ENCODE measurements around the gene STYXL2.

Gene STYXL2

GRCh38 chr1:167105271-167106118, 11.6 kb downstream of the STYXL2 start:
- Mint-ChIP-seq H3K36me3 (ENCODE audit: low read depth) (peaks cover 5% of the 10 kb centered on the region), H3K4me1 (peaks cover 50% of the 10 kb centered on the region), H3K4me3 (peak overlapping the region; percentile 59), H3K27me3 (ENCODE audit: low read depth, poor library complexity) (no peaks in the 10 kb centered on the region), H3K9me3 (peaks cover 13% of the 10 kb centered on the region), H3K27ac (peak overlapping the region; percentile 43)
- no peak for TF ChIP-seq CTCF (IDR thresholded peaks at IDR 0.05)
- no peak for DNase-seq

- Mint-ChIP-seq H3K9me3 (peaks cover 19% of the 10 kb centered on the region), H3K27me3 (ENCODE audit: low read depth, poor library complexity) (no peaks in the 10 kb centered on the region), H3K27ac (no peak overlapping the region), H3K4me3 (no peak overlapping the region), H3K36me3 (ENCODE audit: low read depth) (peaks cover 10% of the 10 kb centered on the region), H3K4me1 (peaks cover 50% of the 10 kb centered on the region)
- DNase-seq = no peak
- TF ChIP-seq CTCF (IDR thresholded peaks at IDR 0.05) = no peak
These were observed 12.2 kb downstream of the STYXL2 start for GRCh38 chr1:167106119-167106461.

- Mint-ChIP-seq H3K36me3 (ENCODE audit: low read depth) (peaks cover 11% of the 10 kb centered on the region), H3K27ac (no peak overlapping the region), H3K4me3 (no peak overlapping the region), H3K27me3 (ENCODE audit: low read depth, poor library complexity) (no peaks in the 10 kb centered on the region), H3K4me1 (peaks cover 49% of the 10 kb centered on the region), H3K9me3 (peaks cover 27% of the 10 kb centered on the region)
- no peak for TF ChIP-seq CTCF (IDR thresholded peaks at IDR 0.05)
- DNase-seq = no peak
These were observed 13.6 kb downstream of the STYXL2 start for GRCh38 chr1:167107456-167107855.

- DNase-seq = no peak
These were observed 15.2 kb downstream of the STYXL2 start for GRCh38 chr1:167109125-167109524.

GRCh38 chr1:167110586-167110985, 16.7 kb downstream of the STYXL2 start:
- H3K36me3 Mint-ChIP-seq (ENCODE audit: low read depth) = peaks cover 11% of the 10 kb centered on the region
- peaks cover 24% of the 10 kb centered on the region for H3K4me1 Mint-ChIP-seq
- no peak for DNase-seq
- peaks cover 27% of the 10 kb centered on the region for H3K9me3 Mint-ChIP-seq
- H3K27me3 Mint-ChIP-seq (ENCODE audit: low read depth, poor library complexity) = no peaks in the 10 kb centered on the region
- H3K4me3 Mint-ChIP-seq = no peak overlapping the region
- no peak overlapping the region for H3K27ac Mint-ChIP-seq
- TF ChIP-seq CTCF (IDR thresholded peaks at IDR 0.05) = no peak

More at GRCh38 chr1:167109125-167109524, 15.2 kb downstream of the STYXL2 start:
- no peak for TF ChIP-seq CTCF (IDR thresholded peaks at IDR 0.05)
- no peak overlapping the region for H3K27ac Mint-ChIP-seq
- peaks cover 11% of the 10 kb centered on the region for H3K36me3 Mint-ChIP-seq (ENCODE audit: low read depth)
- peaks cover 32% of the 10 kb centered on the region for H3K4me1 Mint-ChIP-seq
- no peak overlapping the region for H3K4me3 Mint-ChIP-seq
- no peaks in the 10 kb centered on the region for H3K27me3 Mint-ChIP-seq (ENCODE audit: low read depth, poor library complexity)
- H3K9me3 Mint-ChIP-seq = peaks cover 27% of the 10 kb centered on the region

All from nephron progenitor cell (in vitro differentiated cells).